HG03039 (cell line): ENCODE measurements around the gene SLC9A3.

Source experiments
- ATAC-seq: cut with Tn5 transposase; IDR thresholded peaks from one replicate; pipeline ENCODE4 v1.9.1; 2021; ENCODE audit warnings: mild to moderate bottlenecking, moderate library complexity; ENCODE audit not compliant: unreplicated experiment

Gene SLC9A3

GRCh38 chr5:539469-540070 is 15.3 kb upstream of the SLC9A3 start:
- ATAC-seq: no peak

DNA sequence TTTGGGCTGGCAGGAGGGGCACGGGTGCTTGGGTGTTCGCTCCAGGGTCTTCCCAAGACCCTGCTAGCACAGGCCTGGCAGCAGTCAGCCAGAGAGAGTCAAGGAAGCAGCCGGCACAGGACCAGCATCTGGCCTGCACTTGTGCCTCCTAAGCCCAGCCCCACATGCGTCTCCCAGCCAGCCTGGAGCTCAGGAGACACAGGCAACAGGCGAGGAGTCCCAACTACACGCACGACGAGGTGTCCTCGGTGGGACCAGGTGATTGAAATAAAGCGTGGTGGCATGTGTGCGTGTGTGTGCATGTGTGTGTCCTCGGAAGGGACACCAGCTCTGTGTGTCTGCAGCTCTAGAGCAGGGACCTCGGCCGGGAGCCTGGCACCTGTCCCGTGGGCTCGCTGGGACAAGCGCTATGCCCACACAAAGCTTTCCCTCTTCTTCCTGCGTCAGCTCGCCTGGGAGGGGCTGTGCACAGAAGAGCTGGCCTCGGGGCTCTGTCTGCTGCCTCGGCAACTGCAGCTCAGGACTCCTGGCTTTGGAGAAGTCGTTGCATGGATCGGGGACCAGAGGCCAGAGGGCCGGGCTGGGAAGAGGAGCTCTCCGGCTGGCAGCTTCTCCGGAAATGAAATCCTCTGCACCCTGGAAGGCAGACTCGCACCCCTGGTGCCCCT is 14.7 kb upstream of the SLC9A3 start:
- ATAC-seq: no peak

GRCh38 chr5:538271-538771 is 14.1 kb upstream of the SLC9A3 start:
- no peak for ATAC-seq

DNA sequence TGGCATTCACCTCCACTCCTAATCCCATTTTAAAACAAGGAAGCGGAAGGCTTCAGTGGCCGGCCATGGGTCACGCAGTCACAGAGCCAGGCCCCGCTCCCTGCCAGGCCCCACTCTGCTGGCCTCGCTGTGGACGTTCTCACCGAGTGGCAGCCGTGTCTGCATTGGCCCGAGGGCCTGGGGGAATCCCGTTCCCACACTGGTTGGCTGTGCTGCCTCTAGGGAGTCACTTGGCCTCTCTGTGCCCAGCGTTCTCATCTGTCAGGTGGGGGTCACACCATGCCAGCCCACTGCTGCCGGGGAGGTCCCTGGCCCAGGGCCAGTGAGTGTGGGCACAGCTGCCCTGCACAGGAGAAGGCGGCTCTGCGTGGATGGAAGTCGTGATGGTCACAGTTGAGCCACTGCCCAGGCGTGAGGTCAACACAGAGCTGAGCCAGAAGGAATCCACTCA is 13.4 kb upstream of the SLC9A3 start:
- no peak for ATAC-seq

DNA sequence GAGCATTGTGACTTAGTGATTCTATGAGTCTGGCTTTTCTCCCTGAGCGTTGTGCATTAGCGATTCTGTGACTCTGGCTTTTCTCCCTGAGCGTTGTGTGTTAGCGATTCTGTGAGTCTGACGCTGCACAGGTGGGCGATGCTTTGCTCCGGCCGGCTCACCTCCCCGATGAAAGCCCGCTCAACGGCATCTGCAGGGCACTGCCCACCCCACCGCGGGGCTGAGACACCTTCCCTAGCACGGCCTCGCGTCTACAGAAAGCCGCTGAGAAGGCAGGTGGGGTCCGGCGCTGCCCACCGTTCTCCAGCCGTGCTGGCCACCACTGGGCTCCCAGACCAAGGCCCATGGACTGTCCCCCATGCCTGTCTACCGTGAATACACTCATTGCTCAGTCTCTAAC is 12.8 kb upstream of the SLC9A3 start:
- ATAC-seq: no peak

GRCh38 chr5:535846-536698 is 11.8 kb upstream of the SLC9A3 start:
- no peak for ATAC-seq

DNA sequence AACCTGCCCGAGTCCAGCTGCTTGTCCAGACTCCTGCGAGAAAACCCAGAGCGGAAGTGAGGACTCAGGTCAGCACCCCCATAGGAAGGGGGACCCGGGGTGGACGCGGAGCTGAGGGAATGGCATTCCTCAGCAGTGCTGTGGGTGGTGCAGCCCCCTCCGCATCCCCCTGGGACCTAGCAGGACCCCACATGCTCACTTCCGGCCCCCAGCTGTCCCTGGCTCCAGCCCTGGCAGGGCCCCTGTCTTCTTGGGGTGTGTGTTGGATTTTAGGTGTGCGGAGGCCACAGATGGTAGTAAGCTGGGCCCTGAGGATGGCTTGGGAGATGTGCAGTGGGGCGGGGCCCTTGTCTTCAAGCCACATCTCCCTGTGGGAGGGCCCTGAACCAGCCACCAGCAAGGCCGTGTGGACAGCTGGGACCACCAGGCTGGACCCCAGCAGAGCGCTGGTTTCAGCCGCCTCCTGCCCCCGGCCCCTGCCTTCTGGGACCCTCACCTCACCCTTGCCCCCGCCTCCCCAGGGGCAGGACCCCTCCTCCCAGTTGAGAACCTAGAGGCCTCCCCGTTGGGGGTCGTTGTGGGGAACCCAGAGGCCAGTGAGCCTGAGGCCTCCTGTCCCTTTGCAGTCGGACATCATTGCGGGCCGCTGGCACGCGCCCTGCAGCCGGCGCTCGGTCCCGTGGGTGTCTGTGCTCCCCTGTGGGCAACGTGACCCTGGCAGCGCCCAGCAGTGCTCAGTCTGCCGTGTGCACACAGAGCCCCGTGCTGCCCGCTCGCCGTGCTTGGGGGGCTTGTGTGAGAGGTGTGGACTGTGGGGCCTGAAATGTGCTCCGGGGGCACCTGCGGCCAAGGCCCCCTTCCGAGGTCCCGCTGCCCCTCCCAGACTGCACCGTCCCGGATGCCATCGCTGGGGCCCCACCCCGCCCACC is 10.8 kb upstream of the SLC9A3 start:
- ATAC-seq: no peak

- ATAC-seq: no peak
Observed at GRCh38 chr5:533955-534742, 9.9 kb upstream of the SLC9A3 start.

- no peak for ATAC-seq
Observed at GRCh38 chr5:533243-533954, 9.2 kb upstream of the SLC9A3 start.

DNA sequence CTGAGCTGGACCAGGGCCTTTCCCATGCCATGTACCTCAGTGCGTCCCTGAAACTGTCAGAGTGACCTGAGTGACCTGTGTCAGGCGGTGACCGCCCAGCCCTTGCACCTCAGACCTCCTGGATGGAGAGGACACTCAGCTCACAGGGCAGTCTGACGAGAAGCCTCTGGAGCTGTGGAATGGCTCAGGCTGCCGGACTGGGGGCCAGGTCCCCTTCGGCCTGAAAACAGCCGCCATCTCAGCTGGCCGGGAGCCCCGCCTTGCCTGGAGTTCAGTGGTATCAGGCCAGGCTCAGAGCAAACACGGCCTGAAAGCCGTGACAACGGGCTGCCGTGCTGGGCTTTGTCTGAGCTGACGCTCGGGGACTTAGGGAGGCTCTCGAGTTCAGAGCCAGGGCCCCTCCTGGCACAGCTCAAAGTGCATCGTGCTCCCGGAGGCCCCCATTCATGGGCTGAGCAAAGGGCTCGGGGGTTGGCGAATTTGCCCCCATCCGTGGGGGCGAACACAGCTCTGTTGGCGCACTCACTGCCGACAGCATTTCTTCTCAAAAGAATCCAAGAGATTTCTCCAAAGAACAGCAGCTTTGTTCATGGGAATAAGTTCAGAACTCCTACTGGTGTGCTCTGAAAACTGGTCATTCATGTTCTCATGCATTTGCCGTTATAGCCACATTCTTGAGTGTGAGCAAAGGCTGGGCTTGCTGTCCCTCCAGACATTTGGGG is 8.4 kb upstream of the SLC9A3 start:
- ATAC-seq: no peak

- ATAC-seq: no peak
Observed at GRCh38 chr5:531749-532315, 7.6 kb upstream of the SLC9A3 start.

DNA sequence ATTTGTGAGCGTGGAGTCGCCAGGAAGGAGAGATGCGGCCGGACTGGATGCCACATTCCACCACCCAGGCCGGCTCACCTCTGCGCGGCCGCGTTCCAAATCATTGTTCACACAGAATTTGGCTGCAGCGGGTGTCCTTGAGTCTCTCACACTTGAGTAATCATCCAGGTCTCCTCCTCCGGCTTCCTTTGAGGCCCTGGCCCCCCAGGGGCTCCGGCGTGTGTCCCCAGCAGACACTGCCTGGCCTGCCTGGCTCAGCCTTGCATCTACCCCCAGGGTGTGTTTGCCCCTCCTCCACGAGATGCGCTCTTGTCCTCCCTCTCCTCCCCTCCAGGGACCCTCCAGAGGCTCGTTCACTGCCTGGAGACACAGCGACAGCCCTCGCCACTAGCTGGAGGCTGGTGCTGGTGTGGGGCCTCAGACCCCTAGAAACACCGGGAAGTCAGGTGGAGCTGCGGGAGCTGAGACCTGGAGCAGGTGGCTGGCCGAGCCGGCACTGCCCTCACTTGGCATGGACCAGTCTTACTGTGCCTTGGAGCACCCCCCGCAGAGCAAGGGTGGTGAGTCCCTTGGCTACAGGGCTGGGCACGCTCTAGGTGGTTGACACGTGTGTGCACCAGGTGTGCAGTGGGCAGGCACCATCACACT is 7.0 kb upstream of the SLC9A3 start:
- ATAC-seq: no peak

- no peak for ATAC-seq
Observed at GRCh38 chr5:530001-530955, 6.0 kb upstream of the SLC9A3 start.

- no peak for ATAC-seq
Observed at GRCh38 chr5:528629-529511, 4.6 kb upstream of the SLC9A3 start.
